ENCODE data around the gene HOXC4.

HOXC4 gene

DNA sequence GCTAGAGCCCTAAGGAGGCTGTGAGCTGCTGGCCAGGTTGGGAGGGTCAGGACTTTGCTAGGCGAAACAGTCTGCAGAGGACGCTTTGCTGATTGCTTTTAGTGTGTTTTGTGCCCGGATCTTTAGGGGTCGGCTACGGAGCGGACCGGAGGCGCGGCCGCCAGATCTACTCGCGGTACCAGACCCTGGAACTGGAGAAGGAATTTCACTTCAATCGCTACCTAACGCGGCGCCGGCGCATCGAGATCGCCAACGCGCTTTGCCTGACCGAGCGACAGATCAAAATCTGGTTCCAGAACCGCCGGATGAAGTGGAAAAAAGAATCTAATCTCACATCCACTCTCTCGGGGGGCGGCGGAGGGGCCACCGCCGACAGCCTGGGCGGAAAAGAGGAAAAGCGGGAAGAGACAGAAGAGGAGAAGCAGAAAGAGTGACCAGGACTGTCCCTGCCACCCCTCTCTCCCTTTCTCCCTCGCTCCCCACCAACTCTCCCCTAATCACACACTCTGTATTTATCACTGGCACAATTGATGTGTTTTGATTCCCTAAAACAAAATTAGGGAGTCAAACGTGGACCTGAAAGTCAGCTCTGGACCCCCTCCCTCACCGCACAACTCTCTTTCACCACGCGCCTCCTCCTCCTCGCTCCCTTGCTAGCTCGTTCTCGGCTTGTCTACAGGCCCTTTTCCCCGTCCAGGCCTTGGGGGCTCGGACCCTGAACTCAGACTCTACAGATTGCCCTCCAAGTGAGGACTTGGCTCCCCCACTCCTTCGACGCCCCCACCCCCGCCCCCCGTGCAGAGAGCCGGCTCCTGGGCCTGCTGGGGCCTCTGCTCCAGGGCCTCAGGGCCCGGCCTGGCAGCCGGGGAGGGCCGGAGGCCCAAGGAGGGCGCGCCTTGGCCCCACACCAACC is 23.9 kb upstream of the HOXC4 start:
- no peak for DNase-seq
- CTCF ChIA-PET, result interaction anchor here (1.4 to 4.9 kb wide), 2 partner anchors 15 to 163 kb away, joined by 3 to 93 read pairs; partner anchors contain the start of gene SMUG1
- Mint-ChIP-seq H3K36me3 (peaks cover 3% of the 10 kb centered on the region), H3K4me3 (no peak overlapping the region), H3K27me3 (peaks cover 99% of the 10 kb centered on the region), H3K9me3 (no peaks in the 10 kb centered on the region), H3K27ac (peak overlapping the region; percentile 37), H3K4me1 (peaks cover 29% of the 10 kb centered on the region)

DNA sequence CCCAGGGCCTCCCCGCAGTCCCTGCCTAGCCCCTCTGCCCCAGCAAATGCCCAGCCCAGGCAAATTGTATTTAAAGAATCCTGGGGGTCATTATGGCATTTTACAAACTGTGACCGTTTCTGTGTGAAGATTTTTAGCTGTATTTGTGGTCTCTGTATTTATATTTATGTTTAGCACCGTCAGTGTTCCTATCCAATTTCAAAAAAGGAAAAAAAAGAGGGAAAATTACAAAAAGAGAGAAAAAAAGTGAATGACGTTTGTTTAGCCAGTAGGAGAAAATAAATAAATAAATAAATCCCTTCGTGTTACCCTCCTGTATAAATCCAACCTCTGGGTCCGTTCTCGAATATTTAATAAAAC is 23.2 kb upstream of the HOXC4 start:
- H3K4me3 Mint-ChIP-seq, result no peak overlapping the region
- no peak for DNase-seq
- H3K27me3 Mint-ChIP-seq, result peaks cover 99% of the 10 kb centered on the region
- CTCF ChIA-PET, result interaction anchor here (0.5 to 4.9 kb wide), 5 partner anchors 13 to 244 kb away, joined by 3 to 93 read pairs (median 22); partner anchors contain the start of gene SMUG1
- no peak overlapping the region for H3K27ac Mint-ChIP-seq
- H3K4me1 Mint-ChIP-seq, result peaks cover 31% of the 10 kb centered on the region
- H3K9me3 Mint-ChIP-seq, result no peaks in the 10 kb centered on the region
- H3K36me3 Mint-ChIP-seq, result peaks cover 3% of the 10 kb centered on the region

DNA sequence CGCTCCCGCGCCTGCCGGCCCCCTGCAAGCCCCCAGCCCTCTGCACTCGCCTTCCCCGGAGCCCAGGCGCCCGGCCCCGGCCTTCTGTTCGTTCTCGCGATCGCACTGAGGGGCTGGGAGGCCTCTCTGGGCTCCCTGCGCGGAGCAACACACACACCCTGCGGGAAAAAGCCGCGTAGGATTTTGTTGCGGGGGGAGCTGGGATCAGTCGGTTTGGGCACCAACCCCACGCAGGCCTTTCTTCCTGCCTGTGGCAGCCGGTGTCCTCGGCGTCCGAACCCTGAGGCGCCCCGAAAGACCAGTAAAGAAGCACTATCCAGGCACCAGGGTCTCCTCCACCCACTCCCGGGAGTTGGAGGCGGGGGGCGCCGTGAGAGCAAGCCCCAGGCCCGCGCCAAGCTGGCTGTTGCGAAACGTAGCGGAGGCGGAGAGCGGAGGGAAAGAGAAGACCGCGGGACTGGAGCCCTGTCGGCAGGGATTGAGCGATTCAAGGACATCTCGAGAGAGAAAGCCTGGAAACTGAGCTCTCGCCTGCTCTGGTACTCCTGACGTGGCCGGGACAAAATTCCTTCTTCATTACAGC is 22.7 kb upstream of the HOXC4 start:
- DNase-seq, result no peak
- no peak overlapping the region for H3K27ac Mint-ChIP-seq
- H3K9me3 Mint-ChIP-seq, result no peaks in the 10 kb centered on the region
- H3K36me3 Mint-ChIP-seq, result peaks cover 3% of the 10 kb centered on the region
- peaks cover 99% of the 10 kb centered on the region for H3K27me3 Mint-ChIP-seq
- no peak overlapping the region for H3K4me3 Mint-ChIP-seq
- peaks cover 27% of the 10 kb centered on the region for H3K4me1 Mint-ChIP-seq
- CTCF ChIA-PET, result interaction anchor here (0.5 to 4.9 kb wide), 11 partner anchors 7 to 244 kb away, joined by 3 to 93 read pairs (median 13); partner anchors contain the start of genes HOXC8 and SMUG1

DNA sequence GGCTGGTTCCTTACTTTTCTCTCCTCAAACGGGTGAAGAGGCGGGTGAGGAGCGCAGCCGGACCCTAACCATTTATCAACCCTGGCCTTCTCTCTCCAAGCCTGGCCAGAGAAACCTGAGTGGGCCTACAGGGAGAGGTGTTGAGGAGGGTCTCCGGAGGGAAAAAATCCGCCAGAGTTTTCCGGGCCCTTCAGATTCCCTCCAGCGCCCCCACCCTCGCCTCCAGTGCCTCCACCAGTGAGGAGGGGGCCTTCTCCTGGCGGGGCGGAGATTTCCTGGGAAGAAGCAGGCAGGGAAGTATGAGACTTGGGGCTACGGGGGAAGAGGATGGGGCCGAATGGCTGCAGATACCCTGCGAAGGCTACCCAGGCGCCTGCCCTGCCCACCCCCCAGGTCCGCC is 22.2 kb upstream of the HOXC4 start:
- no peak overlapping the region for H3K4me3 Mint-ChIP-seq
- no peaks in the 10 kb centered on the region for H3K9me3 Mint-ChIP-seq
- no peak overlapping the region for H3K27ac Mint-ChIP-seq
- peaks cover 25% of the 10 kb centered on the region for H3K4me1 Mint-ChIP-seq
- peaks cover 100% of the 10 kb centered on the region for H3K27me3 Mint-ChIP-seq
- CTCF ChIA-PET, result interaction anchor here (1.3 to 4.9 kb wide), 12 partner anchors 8 to 176 kb away, joined by 3 to 93 read pairs (median 12); partner anchors contain the start of genes HOXC8 and SMUG1
- H3K36me3 Mint-ChIP-seq, result peaks cover 3% of the 10 kb centered on the region
- DNase-seq, result no peak

DNA sequence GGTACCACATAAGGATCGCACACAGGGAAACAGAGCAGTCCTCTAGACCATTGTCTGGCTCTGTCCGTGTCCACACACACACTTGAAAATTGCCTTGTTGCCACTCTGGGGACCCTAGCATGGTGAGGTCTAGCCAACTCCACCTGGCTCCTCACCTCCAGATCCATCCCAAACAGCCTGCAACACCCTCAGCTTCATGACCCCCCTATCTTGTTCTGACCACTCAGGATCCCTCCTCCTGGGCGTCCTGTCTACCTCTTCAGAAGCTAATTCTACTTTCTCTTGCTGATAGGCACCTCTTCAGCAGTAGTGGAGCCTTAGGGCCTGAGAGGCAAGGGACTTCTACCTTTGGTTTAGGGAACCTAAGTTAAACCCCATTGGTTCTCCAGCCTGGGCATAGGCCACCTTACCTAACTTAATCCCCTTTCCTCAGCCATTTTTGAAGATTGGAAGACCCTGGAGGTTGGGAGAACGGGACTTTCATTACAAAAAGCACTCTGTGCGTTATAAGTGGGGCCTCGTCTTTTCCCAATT is 21.5 kb upstream of the HOXC4 start:
- Mint-ChIP-seq H3K4me3 (no peak overlapping the region), H3K27me3 (peaks cover 100% of the 10 kb centered on the region), H3K9me3 (no peaks in the 10 kb centered on the region), H3K4me1 (peaks cover 23% of the 10 kb centered on the region), H3K27ac (peak overlapping the region; percentile 42), H3K36me3 (peaks cover 3% of the 10 kb centered on the region)
- CTCF ChIA-PET, result interaction anchor here (0.6 to 4.9 kb wide), 24 partner anchors 9 to 183 kb away, joined by 3 to 93 read pairs (median 6); partner anchors contain the start of genes HOXC8 and SMUG1
- DNase-seq, result no peak

DNA sequence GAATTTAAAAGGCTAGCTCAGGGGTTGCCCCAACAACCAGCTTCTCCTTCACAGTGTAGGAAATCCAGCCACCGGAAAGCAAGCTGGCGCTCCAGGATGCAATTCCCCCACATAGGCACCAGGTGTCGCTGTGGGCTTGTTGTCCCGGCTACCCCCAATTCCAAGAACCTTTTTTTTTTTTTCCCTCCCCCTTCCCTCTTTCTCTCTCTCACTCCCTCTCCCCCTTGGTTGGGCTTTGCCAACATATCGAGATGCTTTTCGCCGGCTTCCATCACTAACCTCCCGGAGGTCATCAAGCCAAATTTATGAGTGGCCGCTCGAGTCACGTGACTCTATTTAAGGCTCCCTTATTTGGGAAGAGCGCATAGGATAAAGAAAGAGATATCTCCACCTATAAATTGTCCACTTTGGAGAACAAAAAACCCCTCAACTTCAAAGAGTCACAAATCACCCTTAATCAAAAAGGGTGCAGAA is 21.0 kb upstream of the HOXC4 start, which contains the start of gene HOXC5:
Gene HOXC5 (plus strand): TSS at position 424 of the 474 bp plus-strand sequence. CDS start 73 bp downstream, outside the sequence.
- peak within 1 kb of the TSS; percentile 74 for H3K27ac Mint-ChIP-seq
- peaks cover 3% of the 10 kb centered on the region for H3K36me3 Mint-ChIP-seq
- CTCF ChIA-PET, result interaction anchor here (0.6 to 4.9 kb wide), 27 partner anchors 9 to 275 kb away, joined by 3 to 93 read pairs (median 6); partner anchors contain the start of genes HOXC8 and SMUG1
- peaks cover 100% of the 10 kb centered on the region for H3K27me3 Mint-ChIP-seq
- peaks cover 23% of the 10 kb centered on the region for H3K4me1 Mint-ChIP-seq
- DNase-seq, result peak; percentile 77
- no peaks in the 10 kb centered on the region for H3K9me3 Mint-ChIP-seq
- peak within 1 kb of the TSS; percentile 39 for H3K4me3 Mint-ChIP-seq

DNA sequence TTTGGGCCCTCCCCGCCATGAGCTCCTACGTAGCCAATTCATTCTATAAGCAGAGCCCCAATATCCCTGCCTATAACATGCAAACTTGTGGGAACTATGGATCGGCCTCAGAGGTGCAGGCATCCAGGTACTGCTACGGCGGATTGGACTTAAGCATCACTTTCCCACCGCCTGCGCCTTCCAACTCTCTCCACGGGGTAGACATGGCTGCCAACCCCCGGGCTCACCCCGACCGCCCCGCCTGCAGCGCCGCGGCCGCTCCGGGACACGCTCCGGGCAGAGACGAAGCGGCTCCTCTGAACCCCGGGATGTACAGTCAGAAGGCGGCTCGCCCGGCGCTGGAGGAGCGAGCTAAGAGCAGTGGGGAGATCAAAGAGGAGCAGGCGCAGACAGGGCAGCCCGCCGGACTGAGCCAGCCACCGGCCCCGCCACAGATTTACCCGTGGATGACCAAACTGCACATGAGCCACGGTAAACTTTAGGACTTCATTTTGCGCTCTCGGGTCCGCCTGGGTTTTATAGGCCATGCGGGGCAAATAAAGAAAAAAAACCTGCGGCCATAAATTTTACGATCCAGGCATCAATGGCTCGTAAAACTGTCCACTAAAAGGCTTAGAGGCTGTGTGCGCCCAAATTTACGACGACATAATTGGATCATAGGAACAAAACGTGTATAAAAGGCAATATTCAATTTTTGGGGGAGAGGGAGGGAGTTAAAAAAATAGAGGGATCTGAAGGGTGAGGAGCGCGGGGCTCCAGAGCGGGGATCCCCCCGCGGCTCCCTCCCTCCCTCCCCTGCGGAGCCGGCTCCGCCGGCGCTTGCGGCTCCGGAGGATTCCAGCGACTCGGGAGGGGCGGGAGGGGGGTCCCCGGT is 20.3 kb upstream of the HOXC4 start:
- peaks cover 100% of the 10 kb centered on the region for H3K27me3 Mint-ChIP-seq
- H3K36me3 Mint-ChIP-seq, result peaks cover 3% of the 10 kb centered on the region
- CTCF ChIA-PET, result interaction anchor here (0.7 to 4.9 kb wide), 23 partner anchors 8 to 276 kb away, joined by 3 to 93 read pairs (median 6); partner anchors contain the start of genes HOXC8 and SMUG1
- peak overlapping the region; percentile 39 for H3K4me3 Mint-ChIP-seq
- no peaks in the 10 kb centered on the region for H3K9me3 Mint-ChIP-seq
- DNase-seq, result no peak
- peaks cover 23% of the 10 kb centered on the region for H3K4me1 Mint-ChIP-seq
- peak overlapping the region; percentile 65 for H3K27ac Mint-ChIP-seq

DNA sequence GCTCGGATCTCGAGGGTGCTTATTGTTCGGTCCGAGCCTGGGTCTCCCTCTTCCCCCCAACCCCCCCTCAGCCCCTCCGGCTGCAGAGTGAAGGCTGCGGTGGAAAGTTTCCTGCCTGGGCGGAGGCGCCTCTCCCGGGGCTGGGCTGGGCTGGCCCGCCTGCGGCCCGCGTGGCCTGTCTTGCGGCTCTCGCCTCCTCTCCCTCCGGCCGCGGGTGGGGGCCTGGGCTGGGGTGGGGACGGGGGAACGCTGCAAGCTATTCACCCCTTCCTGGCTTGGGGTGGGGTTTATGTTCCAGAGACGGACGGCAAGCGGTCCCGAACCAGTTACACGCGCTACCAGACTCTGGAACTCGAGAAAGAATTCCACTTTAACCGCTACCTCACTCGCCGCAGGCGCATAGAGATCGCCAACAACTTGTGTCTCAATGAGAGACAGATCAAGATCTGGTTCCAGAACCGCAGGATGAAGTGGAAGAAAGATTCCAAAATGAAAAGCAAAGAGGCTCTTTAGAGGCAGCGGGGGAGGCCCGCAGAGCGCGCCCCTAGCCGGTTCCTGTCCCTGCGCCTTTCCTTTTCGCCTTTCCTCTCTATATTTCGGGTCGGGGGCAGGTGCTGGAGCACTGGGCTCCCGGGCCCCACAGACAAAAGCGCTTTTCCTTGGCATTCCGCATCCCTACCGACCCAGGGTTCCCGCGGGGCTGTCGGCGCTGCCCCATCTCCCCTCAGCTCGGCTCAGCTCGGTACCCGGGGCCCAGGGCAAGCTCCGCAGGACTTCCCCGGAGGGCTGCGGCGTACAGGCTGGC is 19.5 kb upstream of the HOXC4 start:
- Mint-ChIP-seq H3K4me3 (peak overlapping the region; percentile 52), H3K9me3 (no peaks in the 10 kb centered on the region), H3K27me3 (peaks cover 100% of the 10 kb centered on the region), H3K27ac (no peak overlapping the region), H3K36me3 (peaks cover 3% of the 10 kb centered on the region), H3K4me1 (peaks cover 20% of the 10 kb centered on the region)
- DNase-seq, result no peak
- CTCF ChIA-PET, result interaction anchor here (1.9 to 3.1 kb wide), 2 partner anchors 158 to 174 kb away, joined by 4 to 42 read pairs; no protein-coding TSS in a partner anchor

DNA sequence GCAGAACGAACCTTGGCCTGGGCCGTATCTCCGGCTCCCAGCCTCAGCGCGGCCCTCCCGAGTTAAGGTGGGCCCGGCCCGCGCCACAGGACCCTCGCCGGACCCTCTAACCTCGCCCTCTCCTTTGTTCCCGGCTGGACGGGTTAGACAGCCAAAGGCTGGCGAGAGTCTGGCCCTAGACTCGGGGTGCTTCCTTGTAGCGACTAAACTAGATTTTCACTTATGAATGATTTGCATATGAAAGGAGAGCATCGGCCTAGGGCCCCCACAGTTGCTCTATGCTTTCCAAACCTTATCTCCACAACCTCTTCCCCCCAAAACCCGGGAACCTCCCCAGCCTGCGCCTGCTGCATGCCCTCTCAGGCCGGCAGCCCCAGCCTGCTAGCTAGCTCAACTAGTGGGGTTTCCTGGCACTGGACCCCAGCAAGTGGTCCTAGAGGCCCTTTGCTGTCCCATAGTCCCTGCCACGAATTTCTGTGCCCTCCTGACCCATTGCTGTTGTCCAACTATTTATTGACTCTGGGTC is 18.8 kb upstream of the HOXC4 start:
- DNase-seq, result no peak
- CTCF ChIA-PET, result interaction anchor here (1.5 to 1.9 kb wide), 2 partner anchors 157 to 166 kb away, joined by 4 to 5 read pairs; no protein-coding TSS in a partner anchor
- no peaks in the 10 kb centered on the region for H3K9me3 Mint-ChIP-seq
- H3K27me3 Mint-ChIP-seq, result peaks cover 100% of the 10 kb centered on the region
- peak overlapping the region; percentile 72 for H3K27ac Mint-ChIP-seq
- peaks cover 19% of the 10 kb centered on the region for H3K4me1 Mint-ChIP-seq
- H3K36me3 Mint-ChIP-seq, result peaks cover 4% of the 10 kb centered on the region
- no peak overlapping the region for H3K4me3 Mint-ChIP-seq

DNA sequence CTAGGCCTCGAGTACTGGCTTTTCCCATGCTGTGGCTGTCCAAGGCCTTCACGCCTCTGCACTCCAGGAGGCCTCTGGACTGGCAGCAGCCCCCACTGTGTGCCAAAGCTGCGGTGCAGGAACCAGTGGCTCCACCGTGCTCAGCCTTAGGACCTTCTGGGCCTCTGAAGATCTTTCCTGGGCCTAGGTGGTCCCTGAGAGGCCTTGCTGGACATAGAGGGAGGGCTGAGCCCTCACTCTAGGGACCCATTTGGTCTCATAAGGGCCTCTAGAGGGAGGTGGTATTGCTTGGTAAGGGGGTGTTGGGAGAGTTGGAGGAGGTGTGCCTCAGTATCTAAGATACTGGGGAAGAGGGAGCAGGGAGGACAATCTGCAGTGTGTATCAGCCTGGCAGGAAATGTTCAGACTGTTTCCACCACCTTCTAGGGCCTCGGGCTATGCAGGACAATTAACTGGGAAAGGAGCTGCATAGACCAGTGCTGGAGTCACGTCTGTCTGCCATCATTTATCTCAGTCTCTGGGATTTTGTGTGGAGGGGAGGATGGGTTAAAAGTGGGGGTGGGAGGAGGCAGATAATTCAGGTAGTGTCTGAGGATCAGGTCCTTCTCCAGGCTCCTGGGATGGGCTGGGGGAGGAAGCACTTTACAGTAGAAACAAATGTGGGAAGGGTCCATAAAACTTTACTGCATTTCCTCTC is 17.9 kb upstream of the HOXC4 start:
- no peak overlapping the region for H3K4me3 Mint-ChIP-seq
- CTCF ChIA-PET, result interaction anchor here (0.7 to 1.9 kb wide), 5 partner anchors 35 to 171 kb away, joined by 3 to 5 read pairs (median 4); partner anchors contain the start of gene SMUG1
- no peak overlapping the region for H3K27ac Mint-ChIP-seq
- H3K27me3 Mint-ChIP-seq, result peaks cover 100% of the 10 kb centered on the region
- DNase-seq, result no peak
- peaks cover 17% of the 10 kb centered on the region for H3K4me1 Mint-ChIP-seq
- H3K36me3 Mint-ChIP-seq, result peaks cover 4% of the 10 kb centered on the region
- no peaks in the 10 kb centered on the region for H3K9me3 Mint-ChIP-seq

DNA sequence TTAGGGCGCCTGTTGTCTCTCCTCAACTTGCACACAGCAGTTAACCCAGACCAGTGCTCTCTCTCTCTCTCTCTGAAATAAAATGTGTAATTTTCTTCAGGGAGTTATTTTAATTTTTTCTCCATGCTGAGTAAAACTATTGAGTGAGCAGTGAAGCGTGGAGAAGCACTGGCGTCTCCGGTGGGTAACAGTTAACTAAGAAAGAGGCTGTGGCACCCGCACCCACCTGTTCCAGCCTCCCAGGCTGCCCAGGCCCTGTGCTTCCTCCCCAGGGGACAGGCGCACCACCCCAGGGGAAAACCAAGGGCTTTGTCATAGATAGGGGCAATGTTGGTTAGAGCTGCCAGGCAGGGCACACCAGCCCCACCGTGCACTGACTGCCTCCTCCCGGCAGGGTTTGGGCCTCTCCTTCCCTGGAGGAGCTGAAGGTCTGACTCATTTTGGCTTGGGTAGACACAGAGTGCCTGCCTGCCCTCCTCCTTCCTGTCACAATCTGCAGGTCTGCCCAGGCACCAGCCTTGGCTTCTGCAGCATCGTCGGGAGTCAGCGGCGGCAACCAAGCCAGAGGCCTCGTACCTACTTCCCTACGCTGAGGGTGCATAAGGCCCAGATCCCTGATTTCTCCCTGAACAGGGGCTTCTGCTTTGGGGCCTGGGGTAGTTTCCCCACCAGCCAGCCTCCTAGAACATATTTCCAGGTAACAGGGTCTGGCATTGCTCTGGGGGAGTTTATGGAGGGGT is 16.8 kb upstream of the HOXC4 start:
- Mint-ChIP-seq H3K36me3 (peaks cover 4% of the 10 kb centered on the region), H3K27ac (no peak overlapping the region), H3K4me1 (peaks cover 17% of the 10 kb centered on the region), H3K4me3 (no peak overlapping the region), H3K9me3 (no peaks in the 10 kb centered on the region), H3K27me3 (peaks cover 100% of the 10 kb centered on the region)
- CTCF ChIA-PET, result interaction anchor here (0.9 to 1.2 kb wide), 2 partner anchors 153 to 155 kb away, joined by 3 to 5 read pairs; partner anchors contain the start of gene SMUG1
- DNase-seq, result no peak
